GM12878 (cell line): ENCODE measurements around the gene BCORL1.

ENCODE experiments used
- CBX5 ChIP-seq: sonication (generic); IDR thresholded peaks from 2 replicates; pipeline ENCODE4 v1.6.1; 2016; ENCODE audit warnings: low read depth, moderate library complexity, mild to moderate bottlenecking, inconsistent platforms
- CHD4 ChIP-seq: fragments of 200-600 bp; sonication (generic); IDR thresholded peaks from 2 replicates; pipeline ENCODE4 v1.6.1; 2016; ENCODE audit warnings: mild to moderate bottlenecking
- CTCF ChIP-seq, 3 experiments: IDR thresholded peaks in 2 of 3; conservative IDR thresholded peaks in 1 of 3; 2 replicates each; pipeline ENCODE4 v1.5.1; 2011; ENCODE audit warnings: low read depth in 3 of 3, low read length in 3 of 3, mild to moderate bottlenecking in 3 of 3, control low read depth in 2 of 3, moderate library complexity in 2 of 3, inconsistent platforms in 1 of 3, mixed read lengths in 1 of 3; ENCODE audit not compliant: control insufficient read depth in 2 of 3, insufficient read depth in 1 of 3; ENCODE audit errors: extremely low read depth in 1 of 3
- EGR1 ChIP-seq, 2 experiments: IDR thresholded peaks; 1 replicate in 1 of 2; 2 replicates in 1 of 2; pipeline ENCODE4 v1.6.1; 2011 to 2012; ENCODE audit warnings: low read depth in 2 of 2, low read length in 2 of 2, borderline replicate concordance in 1 of 2, mild to moderate bottlenecking in 1 of 2, moderate library complexity in 1 of 2
- FOS ChIP-seq: IDR thresholded peaks from 3 replicates; pipeline ENCODE4 v1.6.1; 2011; ENCODE audit warnings: borderline replicate concordance; ENCODE audit not compliant: insufficient read length; ENCODE audit errors: extremely low read depth
- NR2C2 ChIP-seq: IDR thresholded peaks from 2 replicates; pipeline ENCODE4 v1.6.1; 2011; ENCODE audit warnings: borderline replicate concordance, low read depth; ENCODE audit not compliant: control insufficient read depth, insufficient read length
- POLR2A ChIP-seq: IDR thresholded peaks from 2 replicates; pipeline ENCODE4 v1.6.1; 2011; ENCODE audit warnings: low read depth, mild to moderate bottlenecking, low read length
- TAF1 ChIP-seq: IDR thresholded peaks from 2 replicates; pipeline ENCODE4 v1.6.1; 2011; ENCODE audit warnings: mild to moderate bottlenecking, low read depth, low read length, borderline replicate concordance
- ZNF217 ChIP-seq: fragments of 450-650 bp; IDR thresholded peaks from 2 replicates; pipeline ENCODE4 v1.6.1; 2017; ENCODE audit warnings: antibody characterized with exemption, mild to moderate bottlenecking
- ZNF274 ChIP-seq: IDR thresholded peaks from one replicate; pipeline ENCODE4 v1.8.0; 2011; ENCODE audit not compliant: insufficient read length, insufficient read depth

- TF ChIP-seq CTCF (IDR thresholded peaks at IDR 0.05 in 2 of 3, conservative IDR thresholded peaks at IDR 0.05 in 1 of 3; ENCODE audit: control insufficient read depth in 2 of 3, extremely low read depth in 1 of 3, insufficient read depth in 1 of 3, low read depth in 3 of 3, low read length in 3 of 3) (no peak), POLR2A (no peak), EGR1 (IDR thresholded peaks at IDR 0.05; ENCODE audit: borderline replicate concordance in 1 of 2, low read depth in 2 of 2, low read length in 2 of 2) (no peak), CBX5 (no peak), TAF1 (no peak), CHD4 (no peak), NR2C2 (no peak), FOS (no peak), ZNF274 (no peak), ZNF217 (no peak)
These were observed 15.6 kb downstream of the BCORL1 start for GRCh38 chrX:129998021-129998420.
